GM21423 (cell line): ENCODE measurements around the gene ALCAM.

Experiments
- ATAC-seq: cut with Tn5 transposase; IDR thresholded peaks from one replicate; pipeline ENCODE4 v1.9.1; 2021; ENCODE audit warnings: mild to moderate bottlenecking, moderate library complexity; ENCODE audit not compliant: unreplicated experiment

ALCAM gene

GRCh38 chr3:105423397-105423796 is 56.7 kb downstream of the ALCAM start:
- no peak for ATAC-seq

GRCh38 chr3:105424412-105425152 is 57.9 kb downstream of the ALCAM start:
- no peak for ATAC-seq

GRCh38 chr3:105425153-105425502 is 58.4 kb downstream of the ALCAM start:
- ATAC-seq: no peak

- ATAC-seq: no peak
Observed at GRCh38 chr3:105427332-105427731, 60.6 kb downstream of the ALCAM start.

GRCh38 chr3:105429034-105429762 is 62.5 kb downstream of the ALCAM start:
- ATAC-seq: no peak

GRCh38 chr3:105430455-105430854 is 63.7 kb downstream of the ALCAM start:
- ATAC-seq: no peak

- no peak for ATAC-seq
Observed at GRCh38 chr3:105431200-105431599, 64.5 kb downstream of the ALCAM start.

- no peak for ATAC-seq
Observed at GRCh38 chr3:105435277-105435676, 68.6 kb downstream of the ALCAM start.

- ATAC-seq: no peak
Observed at GRCh38 chr3:105436687-105437086, 70.0 kb downstream of the ALCAM start.

- ATAC-seq: no peak
Observed at GRCh38 chr3:105440113-105440512, 73.4 kb downstream of the ALCAM start.

GRCh38 chr3:105444725-105445124 is 78.0 kb downstream of the ALCAM start:
- no peak for ATAC-seq

- ATAC-seq: no peak
Observed at GRCh38 chr3:105448338-105448982, 81.8 kb downstream of the ALCAM start.

- ATAC-seq: no peak
Observed at GRCh38 chr3:105449414-105449813, 82.7 kb downstream of the ALCAM start.

GRCh38 chr3:105456017-105456416 is 89.3 kb downstream of the ALCAM start:
- ATAC-seq: no peak

GRCh38 chr3:105458518-105459215 is 92.0 kb downstream of the ALCAM start:
- ATAC-seq: no peak

GRCh38 chr3:105459566-105460290 is 93.0 kb downstream of the ALCAM start:
- no peak for ATAC-seq

- no peak for ATAC-seq
Observed at GRCh38 chr3:105463620-105464019, 96.9 kb downstream of the ALCAM start.

GRCh38 chr3:105465251-105465853 is 98.6 kb downstream of the ALCAM start:
- no peak for ATAC-seq

- no peak for ATAC-seq
Observed at GRCh38 chr3:105466072-105466471, 99.4 kb downstream of the ALCAM start.
